VCaP (cell line): ENCODE measurements around the gene KRT82.

ENCODE experiments used
- H3K27ac ChIP-seq: fragments of 450-650 bp; 2 replicates; pipeline ENCODE4 v1.5.1; 2017
- TF ChIP-seq, protein P1 (sequence below): fragments of 450-650 bp; conservative IDR thresholded peaks from 2 replicates; pipeline ENCODE4 v1.5.1; 2017; ENCODE audit warnings: mild to moderate bottlenecking, moderate library complexity

The KRT82 gene

DNA sequence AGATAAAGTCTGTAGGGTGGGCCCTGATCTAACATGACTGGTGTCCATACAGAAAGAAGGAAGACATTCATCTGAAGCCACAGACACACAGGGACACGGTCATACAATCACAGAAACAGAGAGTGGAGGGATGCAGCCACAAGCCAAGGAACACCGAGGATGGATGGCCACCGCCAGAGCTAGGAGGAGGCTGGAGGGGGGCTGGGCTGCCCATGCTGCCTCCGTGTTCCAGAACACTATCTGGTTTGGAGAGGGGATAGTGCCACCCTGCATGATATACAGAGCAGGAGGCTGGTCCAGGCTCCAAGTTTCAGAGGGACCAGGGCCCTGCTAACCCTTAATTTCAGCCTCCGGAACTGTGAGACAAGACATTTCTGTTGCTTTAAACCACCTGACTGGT lies 19.3 kb upstream of the KRT82 start:
- H3K27ac ChIP-seq = no peak overlapping the region
- TF ChIP-seq, protein P1, sequence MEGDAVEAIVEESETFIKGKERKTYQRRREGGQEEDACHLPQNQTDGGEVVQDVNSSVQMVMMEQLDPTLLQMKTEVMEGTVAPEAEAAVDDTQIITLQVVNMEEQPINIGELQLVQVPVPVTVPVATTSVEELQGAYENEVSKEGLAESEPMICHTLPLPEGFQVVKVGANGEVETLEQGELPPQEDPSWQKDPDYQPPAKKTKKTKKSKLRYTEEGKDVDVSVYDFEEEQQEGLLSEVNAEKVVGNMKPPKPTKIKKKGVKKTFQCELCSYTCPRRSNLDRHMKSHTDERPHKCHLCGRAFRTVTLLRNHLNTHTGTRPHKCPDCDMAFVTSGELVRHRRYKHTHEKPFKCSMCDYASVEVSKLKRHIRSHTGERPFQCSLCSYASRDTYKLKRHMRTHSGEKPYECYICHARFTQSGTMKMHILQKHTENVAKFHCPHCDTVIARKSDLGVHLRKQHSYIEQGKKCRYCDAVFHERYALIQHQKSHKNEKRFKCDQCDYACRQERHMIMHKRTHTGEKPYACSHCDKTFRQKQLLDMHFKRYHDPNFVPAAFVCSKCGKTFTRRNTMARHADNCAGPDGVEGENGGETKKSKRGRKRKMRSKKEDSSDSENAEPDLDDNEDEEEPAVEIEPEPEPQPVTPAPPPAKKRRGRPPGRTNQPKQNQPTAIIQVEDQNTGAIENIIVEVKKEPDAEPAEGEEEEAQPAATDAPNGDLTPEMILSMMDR = no peak

DNA sequence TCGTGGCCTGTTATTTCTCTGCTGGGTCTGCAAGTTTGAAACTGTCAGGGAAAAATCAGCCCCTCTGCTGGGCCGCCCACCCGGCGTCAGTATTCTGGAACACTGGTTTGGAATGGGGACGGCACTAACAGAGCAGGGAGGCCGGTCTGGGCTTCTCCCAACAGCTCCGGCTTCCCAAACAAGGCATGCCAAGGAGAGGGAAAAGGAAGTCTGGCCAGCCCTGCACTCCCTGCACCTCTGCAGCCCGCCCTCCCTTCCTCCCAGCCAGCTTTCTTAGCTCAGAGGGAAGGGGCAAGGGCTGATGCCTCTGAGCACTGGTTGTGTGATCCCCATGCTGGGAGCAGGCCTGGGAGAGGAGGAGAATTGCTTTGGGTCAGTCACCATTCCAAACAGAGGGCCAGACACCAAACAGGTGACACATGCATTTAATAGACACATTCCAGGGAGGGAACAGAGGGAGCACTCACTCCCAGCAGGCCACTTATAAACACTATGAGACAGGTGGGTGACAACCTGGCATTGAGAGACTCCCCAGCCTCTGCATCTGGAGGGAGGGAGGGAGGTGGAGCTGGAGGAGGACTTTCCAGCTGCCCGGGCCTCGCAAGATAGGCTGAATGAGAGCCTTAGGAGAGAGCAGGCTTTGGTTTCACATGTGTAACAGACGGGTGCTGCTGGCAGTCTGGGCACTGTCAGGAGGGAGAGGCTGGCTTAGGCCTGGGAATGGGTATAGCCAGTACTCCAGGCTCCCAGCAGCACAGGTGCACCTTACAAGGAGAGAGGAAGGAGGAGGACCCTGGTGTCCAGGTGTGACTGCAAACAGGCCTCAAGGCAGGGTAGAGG lies 17.7 kb upstream of the KRT82 start:
- TF ChIP-seq, protein P1 = no peak
- H3K27ac ChIP-seq = no peak overlapping the region

GRCh38 chr12:52423035-52423434 lies 16.9 kb upstream of the KRT82 start:
- no peak overlapping the region for H3K27ac ChIP-seq
- TF ChIP-seq, protein P1 = no peak

DNA sequence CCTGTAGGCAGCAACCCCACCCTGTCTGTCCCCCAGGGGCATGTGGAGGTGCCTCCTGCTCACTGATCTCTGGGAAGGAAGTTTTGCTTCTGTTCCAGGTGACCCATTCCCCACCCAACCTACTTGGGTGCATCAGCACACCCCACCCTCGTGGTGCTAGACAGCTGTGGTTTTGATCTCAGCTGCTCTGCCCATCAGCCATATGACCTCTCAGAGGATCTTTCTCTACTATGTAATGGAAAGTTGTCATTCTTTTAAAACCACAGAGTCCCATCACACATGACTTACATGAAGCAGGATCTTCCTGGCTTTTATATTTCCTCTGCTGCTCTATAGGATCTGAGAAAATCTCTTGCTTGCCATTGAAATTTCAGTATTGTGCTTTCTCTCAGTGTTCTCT lies 13.5 kb upstream of the KRT82 start:
- no peak overlapping the region for H3K27ac ChIP-seq
- TF ChIP-seq, protein P1 = no peak

GRCh38 chr12:52418576-52419110 lies 12.5 kb upstream of the KRT82 start:
- TF ChIP-seq, protein P1 = no peak
- no peak overlapping the region for H3K27ac ChIP-seq

GRCh38 chr12:52417740-52418139 lies 11.6 kb upstream of the KRT82 start:
- H3K27ac ChIP-seq = no peak overlapping the region
- TF ChIP-seq, protein P1 = no peak

GRCh38 chr12:52416795-52417194 lies 10.7 kb upstream of the KRT82 start:
- H3K27ac ChIP-seq = no peak overlapping the region
- TF ChIP-seq, protein P1 = no peak
